Esophagus (tissue), 2 donors: ENCODE measurements around the gene EN1. TPM values are rescaled to one million over a fixed set of nuclear protein-coding genes. Genes with fewer than 3 reads are reported as not detected.

Source experiments
- H3K27ac ChIP-seq, 2 donors: one replicate each; pipeline ENCODE4 v1.5.1; 2013; ENCODE audit warnings: low read depth in 2 of 2, mild to moderate bottlenecking in 2 of 2, inconsistent platforms in 1 of 2, low read length in 1 of 2, moderate library complexity in 1 of 2
- H3K27me3 ChIP-seq, 2 donors: one replicate each; pipeline ENCODE4 v1.6.1; 2013; ENCODE audit warnings: low read length in 2 of 2, control low read depth in 1 of 2, mild to moderate bottlenecking in 1 of 2; ENCODE audit not compliant: insufficient read depth in 2 of 2, control insufficient read depth in 1 of 2
- H3K36me3 ChIP-seq, 2 donors: one replicate each; pipeline ENCODE4 v1.6.1; 2013; ENCODE audit warnings: low read length in 1 of 2; ENCODE audit not compliant: control insufficient read depth in 2 of 2, insufficient read depth in 2 of 2
- H3K4me1 ChIP-seq, 2 donors: one replicate each; pipeline ENCODE4 v1.6.1; 2013; ENCODE audit warnings: low read length in 1 of 2; ENCODE audit not compliant: control insufficient read depth in 2 of 2, insufficient read depth in 2 of 2
- H3K4me3 ChIP-seq, 2 donors: one replicate each; pipeline ENCODE4 v1.5.1; 2013; ENCODE audit warnings: low read length in 2 of 2, mild to moderate bottlenecking in 2 of 2, low read depth in 1 of 2, moderate library complexity in 1 of 2
- H3K9me3 ChIP-seq, 2 donors: one replicate each; pipeline ENCODE4 v1.6.1; 2013; ENCODE audit warnings: mild to moderate bottlenecking in 2 of 2, low read depth in 1 of 2, low read length in 1 of 2, moderate library complexity in 1 of 2; ENCODE audit not compliant: control insufficient read depth in 2 of 2, insufficient read depth in 1 of 2
- WGBS, 2 donors: extraction: QIAGEN DNeasy Blood & Tissue Kit; methylation state at CpG; one replicate each; pipeline ENCODE4 v1.1.7; 2013; 5-methylcytosine and 5-hydroxymethylcytosine counted together
- polyA plus RNA-seq, 2 donors: library from polyadenylated mRNA; stranded (reverse); fragments of 200-250 nt; gene quantifications; one replicate each; pipeline ENCODE4 v1.2.3, GENCODE V29; 2013
- donor health status: healthy with polysubstance abuse.
- donor health status: Bipolar disorder and iron deficiency.

EN1 gene
- polyA plus RNA-seq, 2 donors: not detected

DNA sequence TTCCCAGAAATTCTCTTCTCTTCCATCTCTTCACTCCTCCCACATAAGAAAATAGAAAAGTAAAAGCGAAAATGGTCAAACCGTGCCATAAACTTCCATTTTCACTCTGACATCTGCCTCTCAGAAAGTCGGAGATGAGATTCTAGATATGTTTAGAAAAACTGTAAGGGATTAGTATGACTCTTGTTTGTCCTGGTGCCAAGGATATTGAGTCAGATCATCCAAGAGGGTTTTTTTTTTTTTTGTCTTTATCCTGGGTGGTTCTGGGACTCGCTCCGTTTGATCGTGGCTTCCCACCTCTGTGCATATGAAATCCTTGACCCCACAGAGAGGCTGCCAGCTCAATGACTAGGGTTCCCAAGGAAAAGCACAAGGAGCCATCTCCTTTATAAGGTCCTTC lies 17.3 kb downstream of the EN1 start:
- no peaks in the 10 kb centered on the region for H3K9me3 ChIP-seq
- H3K36me3 ChIP-seq: no peaks in the 10 kb centered on the region
- H3K4me1 ChIP-seq: peaks cover 4% of the 10 kb centered on the region in 2 donors
- WGBS, 2 donors: 58 to 66% methylated on average over 6 of the region's 6 CpGs
- H3K4me3 ChIP-seq: no peak overlapping the region
- H3K27ac ChIP-seq: no peak overlapping the region
- peaks cover 19 to 27% of the 10 kb centered on the region in 2 donors for H3K27me3 ChIP-seq

DNA sequence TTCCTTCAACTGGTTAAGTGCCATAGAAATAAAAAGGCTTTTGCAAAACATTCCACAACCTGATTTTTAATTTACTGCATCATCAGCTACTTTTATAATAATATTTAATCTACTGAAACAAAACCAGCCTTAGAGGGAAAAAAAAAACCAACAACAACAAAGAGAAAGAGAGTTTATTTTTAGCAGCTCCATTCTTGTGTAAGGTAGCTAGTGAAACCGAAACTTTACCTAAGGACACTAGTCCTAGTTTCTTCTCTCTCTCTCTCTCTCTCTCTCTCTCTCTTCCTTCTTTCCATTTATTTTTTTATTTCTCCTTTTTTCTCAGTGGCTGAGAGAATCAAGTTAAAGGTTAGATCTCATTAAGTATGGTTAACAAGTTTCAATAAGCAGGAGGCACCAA lies 21.4 kb downstream of the EN1 start:
- Histone ChIP-seq H3K27ac (no peak overlapping the region), H3K27me3 (peaks cover 11 to 13% of the 10 kb centered on the region in 2 donors)
- WGBS, 2 donors: 32 to 41% methylated on average over 1 of the region's 1 CpG

GRCh38 chr2:118823633-118824032 lies 23.8 kb downstream of the EN1 start:
- H3K36me3 ChIP-seq: no peaks in the 10 kb centered on the region
- H3K27ac ChIP-seq: no peak overlapping the region
- H3K4me1 ChIP-seq: no peaks in the 10 kb centered on the region
- no peak overlapping the region for H3K4me3 ChIP-seq
- 53 to 57% methylated on average over 5 of the region's 5 CpGs for WGBS, 2 donors
- H3K9me3 ChIP-seq: no peaks in the 10 kb centered on the region
- H3K27me3 ChIP-seq: peaks cover 5 to 7% of the 10 kb centered on the region in 2 donors

More for the DNA sequence above, 21.4 kb downstream of the EN1 start:
- no peaks in the 10 kb centered on the region for H3K4me1 ChIP-seq
- no peaks in the 10 kb centered on the region for H3K36me3 ChIP-seq
- no peak overlapping the region for H3K4me3 ChIP-seq
- H3K9me3 ChIP-seq: no peaks in the 10 kb centered on the region

DNA sequence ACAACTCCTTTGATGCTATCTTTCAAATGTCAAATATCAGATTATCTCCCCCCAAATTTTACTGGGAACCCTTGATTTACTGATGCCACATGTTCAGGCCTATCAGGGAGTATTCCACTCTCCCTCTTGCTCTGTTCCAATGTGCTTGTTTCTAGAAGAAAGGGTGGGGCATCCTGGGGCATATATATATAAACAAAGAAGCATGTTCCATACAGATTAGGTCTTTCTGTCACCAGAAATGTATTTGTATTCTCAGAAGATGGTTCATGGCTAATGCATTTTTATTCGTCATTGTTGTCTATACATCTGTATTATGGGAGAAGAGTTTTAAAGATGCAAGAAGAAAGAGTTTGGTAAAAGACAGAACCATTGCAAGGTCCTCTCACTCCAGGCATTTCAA lies 24.9 kb downstream of the EN1 start:
- 29 to 61% methylated on average over 1 of the region's 1 CpG for WGBS, 2 donors
- Histone ChIP-seq H3K27ac (no peak overlapping the region), H3K9me3 (no peaks in the 10 kb centered on the region), H3K27me3 (peaks cover 5 to 7% of the 10 kb centered on the region in 2 donors), H3K4me3 (no peak overlapping the region), H3K36me3 (no peaks in the 10 kb centered on the region), H3K4me1 (no peaks in the 10 kb centered on the region)

DNA sequence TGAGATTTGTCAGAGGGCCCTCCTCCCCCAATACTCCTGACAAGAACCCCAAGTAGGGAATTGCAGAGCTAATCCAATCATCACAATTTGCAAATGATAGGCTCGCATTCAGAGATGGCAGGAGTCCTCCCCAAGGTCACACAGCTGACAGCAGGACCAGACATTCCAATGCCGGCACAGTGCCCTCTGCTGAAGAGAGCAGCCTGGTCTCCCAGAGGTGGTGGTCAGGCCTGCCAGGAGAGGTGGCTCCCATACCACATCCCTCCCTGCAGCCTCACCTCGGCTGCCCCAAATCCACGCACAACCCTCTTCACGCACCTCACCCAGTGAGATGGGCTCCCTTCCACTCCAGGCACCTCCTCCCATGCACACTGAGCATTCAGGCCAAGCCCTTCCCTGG lies 25.4 kb downstream of the EN1 start:
- WGBS, 2 donors: 63 to 69% methylated on average over 5 of the region's 5 CpGs
- Histone ChIP-seq H3K27ac (no peak overlapping the region), H3K4me3 (no peak overlapping the region), H3K9me3 (no peaks in the 10 kb centered on the region), H3K36me3 (no peaks in the 10 kb centered on the region), H3K27me3 (peaks cover 5 to 6% of the 10 kb centered on the region in 2 donors), H3K4me1 (no peaks in the 10 kb centered on the region)

GRCh38 chr2:118817469-118817868 lies 30.0 kb downstream of the EN1 start:
- 55 to 66% methylated on average over 4 of the region's 4 CpGs for WGBS, 2 donors
- Histone ChIP-seq H3K4me1 (no peaks in the 10 kb centered on the region), H3K27me3 (peaks cover 0 to 4% of the 10 kb centered on the region in 2 donors), H3K27ac (no peak overlapping the region), H3K36me3 (no peaks in the 10 kb centered on the region), H3K4me3 (no peak overlapping the region), H3K9me3 (no peaks in the 10 kb centered on the region)

DNA sequence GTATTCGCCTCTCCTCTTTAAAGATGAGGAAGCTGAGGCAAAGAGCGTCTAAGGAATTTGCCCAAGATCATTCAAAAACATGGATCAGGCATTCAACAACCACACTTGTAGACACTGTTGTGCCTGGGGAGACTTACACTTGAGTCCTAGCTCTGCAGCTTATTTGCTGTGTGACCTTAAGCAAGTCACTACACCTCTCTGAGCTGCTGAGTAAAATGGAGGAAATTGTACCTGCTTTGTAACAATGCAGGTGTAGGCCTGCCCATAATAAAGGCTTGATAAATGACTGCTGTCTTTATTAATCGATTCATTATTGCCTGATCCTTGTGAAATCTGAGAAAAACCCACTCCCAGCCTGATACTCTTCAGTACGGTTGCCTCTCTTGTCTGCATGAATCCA lies 30.8 kb downstream of the EN1 start:
- no peak overlapping the region for H3K4me3 ChIP-seq
- WGBS, 2 donors: 76 to 77% methylated on average over 4 of the region's 4 CpGs
- H3K36me3 ChIP-seq: no peaks in the 10 kb centered on the region
- peaks cover 0 to 4% of the 10 kb centered on the region in 2 donors for H3K27me3 ChIP-seq
- H3K4me1 ChIP-seq: no peaks in the 10 kb centered on the region
- H3K27ac ChIP-seq: no peak overlapping the region
- no peaks in the 10 kb centered on the region for H3K9me3 ChIP-seq

DNA sequence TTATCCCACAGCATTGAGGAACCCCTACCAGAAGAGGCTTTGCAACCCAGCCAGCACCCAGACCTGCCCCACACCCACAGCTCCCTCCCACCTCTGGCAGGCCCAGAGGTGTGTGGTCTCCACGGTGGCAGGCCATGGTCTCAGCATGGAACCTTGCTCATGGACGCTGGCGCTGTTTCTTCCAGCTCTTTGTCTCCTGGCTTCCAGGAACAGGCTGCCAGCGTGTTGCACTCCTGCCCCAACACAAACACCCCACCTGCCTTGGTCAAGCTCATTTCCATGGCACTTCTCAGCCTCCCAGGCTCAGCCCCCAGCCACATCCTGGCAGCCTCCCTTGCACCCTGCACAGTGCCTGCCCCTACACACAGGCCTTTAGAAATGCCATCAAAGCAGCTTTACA lies 31.7 kb downstream of the EN1 start:
- Histone ChIP-seq H3K27ac (no peak overlapping the region), H3K9me3 (no peaks in the 10 kb centered on the region), H3K4me3 (no peak overlapping the region), H3K4me1 (no peaks in the 10 kb centered on the region), H3K27me3 (peaks cover 0 to 4% of the 10 kb centered on the region in 2 donors), H3K36me3 (no peaks in the 10 kb centered on the region)
- 65 to 71% methylated on average over 4 of the region's 4 CpGs for WGBS, 2 donors

DNA sequence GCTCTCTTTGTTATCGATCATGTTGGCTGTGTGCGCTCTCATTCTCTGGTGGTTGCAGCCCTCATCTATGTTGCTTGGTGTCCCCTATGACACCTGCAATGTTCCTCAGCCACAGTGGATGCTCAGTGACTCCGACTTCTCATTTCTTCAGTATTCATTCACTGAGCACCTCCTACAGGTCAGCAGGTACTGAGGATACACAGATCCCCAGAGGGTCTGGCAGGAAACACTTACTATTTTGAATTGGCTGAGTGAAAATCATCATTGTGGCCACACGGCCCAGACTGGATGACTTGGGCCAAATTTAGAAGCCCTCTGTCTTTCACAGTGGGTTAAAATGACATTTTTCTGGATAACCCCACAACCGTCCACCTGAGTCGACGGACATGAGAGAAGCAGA lies 32.1 kb downstream of the EN1 start:
- no peak overlapping the region for H3K27ac ChIP-seq
- peaks cover 0 to 4% of the 10 kb centered on the region in 2 donors for H3K27me3 ChIP-seq

DNA sequence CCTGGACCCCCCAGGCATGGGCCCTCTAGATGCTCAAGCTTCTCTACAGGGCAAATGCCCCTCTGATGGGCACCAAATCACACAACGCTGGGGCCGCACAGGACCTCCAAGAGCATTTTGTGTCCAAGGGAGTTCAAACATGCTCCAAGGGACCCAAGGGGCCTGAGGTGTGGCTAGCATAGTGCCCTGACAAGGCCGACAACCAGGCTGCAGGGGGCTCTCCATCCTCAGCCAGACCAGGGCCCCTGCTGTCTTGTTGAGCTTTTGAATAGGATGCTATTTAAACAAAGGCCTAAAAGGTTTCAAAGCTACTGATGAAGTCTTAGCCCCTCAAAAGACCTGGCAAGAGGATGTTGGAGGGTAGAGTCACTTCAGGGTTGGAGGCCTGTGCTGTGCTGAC lies 33.1 kb downstream of the EN1 start:
- H3K4me1 ChIP-seq: no peaks in the 10 kb centered on the region
- peaks cover 0 to 4% of the 10 kb centered on the region in 2 donors for H3K27me3 ChIP-seq
- H3K27ac ChIP-seq: no peak overlapping the region
- WGBS, 2 donors: 74 to 85% methylated on average over 3 of the region's 3 CpGs
- no peak overlapping the region for H3K4me3 ChIP-seq
- no peaks in the 10 kb centered on the region for H3K36me3 ChIP-seq
- no peaks in the 10 kb centered on the region for H3K9me3 ChIP-seq

More for the DNA sequence above, 32.1 kb downstream of the EN1 start:
- Histone ChIP-seq H3K4me1 (no peaks in the 10 kb centered on the region), H3K9me3 (no peaks in the 10 kb centered on the region), H3K36me3 (no peaks in the 10 kb centered on the region), H3K4me3 (no peak overlapping the region)
- WGBS, 2 donors: 85 to 86% methylated on average over 7 of the region's 7 CpGs
